HepG2 (cell line): Measurements from ENCODE around the gene CERT1. TPM values are rescaled to one million over a fixed set of nuclear protein-coding genes. Genes with fewer than 3 reads are reported as not detected.

Experiments used
- HOXA3 ChIP-seq: sonication (generic); formaldehyde crosslinking; IDR thresholded peaks from 2 replicates; pipeline ENCODE4 v1.5.0; 2020; ENCODE audit warnings: missing genetic modification reagents
- HOXA9 ChIP-seq: sonication (generic); formaldehyde crosslinking; IDR thresholded peaks from 2 replicates; pipeline ENCODE4 v1.8.1; 2022; ENCODE audit warnings: missing genetic modification reagents, mild to moderate bottlenecking, moderate library complexity, borderline replicate concordance
- IRF9 ChIP-seq: sonication (generic); formaldehyde crosslinking; IDR thresholded peaks from 2 replicates; pipeline ENCODE4 v1.8.0; 2022; ENCODE audit warnings: missing genetic modification reagents, mild to moderate bottlenecking, borderline replicate concordance
- KLF6 ChIP-seq: IDR thresholded peaks from 2 replicates; pipeline ENCODE4 v1.8.0; 2016; ENCODE audit warnings: missing biosample characterization, missing genetic modification reagents
- MAF1 ChIP-seq: sonication (generic); formaldehyde crosslinking; IDR thresholded peaks from 2 replicates; pipeline ENCODE4 v1.5.0; 2020; ENCODE audit warnings: missing genetic modification reagents, borderline replicate concordance
- MBD4 ChIP-seq: IDR thresholded peaks from 2 replicates; pipeline ENCODE4 v1.6.1; 2012; ENCODE audit warnings: low read length, inconsistent platforms, borderline replicate concordance
- PAX8 ChIP-seq: sonication (generic); formaldehyde crosslinking; IDR thresholded peaks from 2 replicates; pipeline ENCODE4 v1.8.0; 2022; ENCODE audit warnings: mild to moderate bottlenecking, missing genetic modification reagents, borderline replicate concordance
- POLR2A ChIP-seq, 2 experiments: IDR thresholded peaks; 2 replicates each; pipeline ENCODE4 v1.6.1; 2011; ENCODE audit warnings: low read depth in 2 of 2, low read length in 2 of 2, mild to moderate bottlenecking in 1 of 2, moderate library complexity in 1 of 2; ENCODE audit not compliant: insufficient read depth in 1 of 2
- PRDM4 ChIP-seq: sonication (generic); formaldehyde crosslinking; IDR thresholded peaks from 2 replicates; pipeline ENCODE4 v1.9.0; 2021; ENCODE audit warnings: missing genetic modification reagents, borderline replicate concordance
- RBM22 ChIP-seq: fragments of 200-400 bp; formaldehyde crosslinking; optimal IDR thresholded peaks from 2 replicates; pipeline ENCODE3; 2017; ENCODE audit warnings: mild to moderate bottlenecking, low read length, moderate library complexity
- SMAD9 ChIP-seq: sonication (generic); formaldehyde crosslinking; IDR thresholded peaks from 2 replicates; pipeline ENCODE4 v1.5.1; 2020; ENCODE audit warnings: mild to moderate bottlenecking, missing genetic modification reagents
- THYN1 ChIP-seq: sonication (generic); formaldehyde crosslinking; IDR thresholded peaks from 2 replicates; pipeline ENCODE4 v1.8.1; 2023; ENCODE audit warnings: low read depth, mild to moderate bottlenecking, moderate library complexity, missing genetic modification reagents, borderline replicate concordance
- USF2 ChIP-seq, 2 experiments: sonication (generic) in 1 of 2; formaldehyde crosslinking in 1 of 2; IDR thresholded peaks; 2 replicates each; pipeline versions ENCODE4 v1.5.1 to v1.6.1; 2011 to 2020; ENCODE audit warnings: borderline replicate concordance in 1 of 2, low read depth in 1 of 2, low read length in 1 of 2, mild to moderate bottlenecking in 1 of 2, missing genetic modification reagents in 1 of 2, moderate library complexity in 1 of 2
- ZBTB42 ChIP-seq: sonication (generic); formaldehyde crosslinking; IDR thresholded peaks from 2 replicates; pipeline ENCODE4 v1.5.0; 2020; ENCODE audit warnings: mild to moderate bottlenecking, missing genetic modification reagents
- ZC3H4 ChIP-seq: sonication (generic); formaldehyde crosslinking; IDR thresholded peaks from 2 replicates; pipeline ENCODE4 v1.4.0; 2020; ENCODE audit warnings: missing genetic modification reagents, borderline replicate concordance
- ZFP1 ChIP-seq: IDR thresholded peaks from 2 replicates; pipeline ENCODE4 v1.6.1; 2016
- ZMYM3 ChIP-seq: sonication (generic); formaldehyde crosslinking; IDR thresholded peaks from 2 replicates; pipeline ENCODE4 v1.5.1; 2020; ENCODE audit warnings: mild to moderate bottlenecking, missing genetic modification reagents
- ZNF512B ChIP-seq: sonication (generic); formaldehyde crosslinking; IDR thresholded peaks from 2 replicates; pipeline ENCODE4 v1.5.1; 2020; ENCODE audit warnings: missing genetic modification reagents, mild to moderate bottlenecking, borderline replicate concordance
- ZNF629 ChIP-seq: sonication (generic); formaldehyde crosslinking; conservative IDR thresholded peaks from 2 replicates; pipeline ENCODE4 v1.5.0; 2020; ENCODE audit warnings: missing genetic modification reagents
- polyA plus RNA-seq, 8 experiments: library from polyadenylated mRNA; depleted of rRNA in 3 of 8; stranded (reverse) in 7 of 8; unstranded in 1 of 8; fragments of >200 nt; fragmentation: Illumina TruSeq in 4 of 8; extraction: Trizol in 4 of 8; gene quantifications; 2 replicates each; pipeline versions ENCODE4 v1.2.1 to v1.2.3, GENCODE V29; 2011 to 2016; ENCODE audit warnings: low read depth in 4 of 8, missing spikeins in 1 of 8, mixed read lengths in 1 of 8; ENCODE audit not compliant: insufficient read depth in 1 of 8
- total RNA-seq, 5 experiments: library from RNA; depleted of rRNA; stranded (reverse); fragments of >200 nt; fragmentation: Illumina TruSeq; extraction: Trizol; gene quantifications; 2 replicates each; pipeline ENCODE4 v1.2.3, GENCODE V29; 2016; ENCODE audit warnings: low read depth in 1 of 5

Gene CERT1
- total and polyA plus RNA-seq, 2 of the 13 experiments (the other 11 are each of a cell fraction or from before 2014, with no cell fraction given), result 8.2 to 12.7 TPM

- peak; percentile 41; the same call in 1 of the 2 replicates for TF ChIP-seq ZNF629
- TF ChIP-seq RBM22, result no peak
- TF ChIP-seq PAX8, result 0 out of 2 replicates have a peak, but pooled peaks have one; percentile 43
- TF ChIP-seq HOXA3, result no peak
- TF ChIP-seq MBD4, result no peak
- TF ChIP-seq PRDM4 (CRISPR knock-in tag), result no peak
- TF ChIP-seq ZMYM3 (CRISPR knock-in tag), result 0 out of 2 replicates have a peak, but pooled peaks have one; percentile 7
- 0 out of 2 replicates have a peak, but pooled peaks have one; percentile 58 for TF ChIP-seq ZC3H4
- TF ChIP-seq ZFP1 (CRISPR knock-in tag), result no peak
- TF ChIP-seq THYN1, result no peak
- no peak for TF ChIP-seq HOXA9 (CRISPR knock-in tag)
- no peak for TF ChIP-seq MAF1 (CRISPR knock-in tag)
- TF ChIP-seq ZNF512B (CRISPR knock-in tag), result no peak
- TF ChIP-seq IRF9, result no peak
- TF ChIP-seq SMAD9 (CRISPR knock-in tag), result no peak
- TF ChIP-seq ZBTB42 (CRISPR knock-in tag), result no peak
- TF ChIP-seq USF2 (IDR thresholded peaks at IDR 0.05; ENCODE audit: low read depth, low read length), result no peak
- no peak for TF ChIP-seq USF2 (CRISPR knock-in tag; IDR thresholded peaks at IDR 0.05; ENCODE audit: borderline replicate concordance)
- peak in 1 of 2 experiments; percentile 82; a peak in 2 of 4 replicates for TF ChIP-seq POLR2A (IDR thresholded peaks at IDR 0.05; ENCODE audit: insufficient read depth in 1 of 2, low read depth in 2 of 2, low read length in 2 of 2)
- peak; percentile 0; the same call in 1 of the 2 replicates for TF ChIP-seq KLF6 (CRISPR knock-in tag)
Observed at GRCh38 chr5:75335952-75336614, 175.3 kb downstream of the CERT1 start (continued).
